Measurements from ENCODE around the gene LCE1E.

DNA sequence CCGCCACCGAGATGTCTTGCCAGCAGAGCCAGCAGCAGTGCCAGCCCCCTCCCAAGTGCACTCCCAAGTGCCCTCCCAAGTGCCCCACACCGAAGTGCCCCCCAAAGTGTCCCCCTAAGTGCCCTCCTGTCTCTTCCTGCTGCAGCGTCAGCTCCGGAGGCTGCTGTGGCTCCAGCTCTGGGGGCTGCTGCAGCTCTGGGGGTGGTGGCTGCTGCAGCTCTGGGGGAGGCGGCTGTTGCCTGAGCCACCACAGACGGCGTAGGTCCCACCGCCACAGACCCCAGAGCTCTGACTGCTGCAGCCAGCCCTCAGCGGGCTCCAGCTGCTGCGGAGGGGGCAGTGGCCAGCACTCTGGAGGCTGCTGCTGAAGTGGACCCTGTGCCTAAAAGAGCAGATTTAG, 9.7 kb upstream of the LCE1E start:
- TF ChIP-seq, protein P1, sequence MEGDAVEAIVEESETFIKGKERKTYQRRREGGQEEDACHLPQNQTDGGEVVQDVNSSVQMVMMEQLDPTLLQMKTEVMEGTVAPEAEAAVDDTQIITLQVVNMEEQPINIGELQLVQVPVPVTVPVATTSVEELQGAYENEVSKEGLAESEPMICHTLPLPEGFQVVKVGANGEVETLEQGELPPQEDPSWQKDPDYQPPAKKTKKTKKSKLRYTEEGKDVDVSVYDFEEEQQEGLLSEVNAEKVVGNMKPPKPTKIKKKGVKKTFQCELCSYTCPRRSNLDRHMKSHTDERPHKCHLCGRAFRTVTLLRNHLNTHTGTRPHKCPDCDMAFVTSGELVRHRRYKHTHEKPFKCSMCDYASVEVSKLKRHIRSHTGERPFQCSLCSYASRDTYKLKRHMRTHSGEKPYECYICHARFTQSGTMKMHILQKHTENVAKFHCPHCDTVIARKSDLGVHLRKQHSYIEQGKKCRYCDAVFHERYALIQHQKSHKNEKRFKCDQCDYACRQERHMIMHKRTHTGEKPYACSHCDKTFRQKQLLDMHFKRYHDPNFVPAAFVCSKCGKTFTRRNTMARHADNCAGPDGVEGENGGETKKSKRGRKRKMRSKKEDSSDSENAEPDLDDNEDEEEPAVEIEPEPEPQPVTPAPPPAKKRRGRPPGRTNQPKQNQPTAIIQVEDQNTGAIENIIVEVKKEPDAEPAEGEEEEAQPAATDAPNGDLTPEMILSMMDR (IDR thresholded peaks at IDR 0.05), result no peak
- TF ChIP-seq POLR2A (IDR thresholded peaks at IDR 0.05; ENCODE audit: low read length) (no peak), ZNF302 (CRISPR knock-in tag; IDR thresholded peaks at IDR 0.05) (no peak), RARB (CRISPR knock-in tag; IDR thresholded peaks at IDR 0.05) (no peak), NR3C1 (IDR thresholded peaks at IDR 0.05) (no peak), ZFP36 (IDR thresholded peaks at IDR 0.05; ENCODE audit: borderline replicate concordance, partially characterized antibody) (no peak), HOXB5 (CRISPR knock-in tag; IDR thresholded peaks at IDR 0.05) (no peak), RAD21 (conservative IDR thresholded peaks at IDR 0.05 in 1 of 2, IDR thresholded peaks at IDR 0.05 in 1 of 2) (no peak), RFX5 (IDR thresholded peaks at IDR 0.05) (no peak), MAZ (IDR thresholded peaks at IDR 0.05; ENCODE audit: borderline replicate concordance, low read depth, low read length) (no peak)
- TF ChIP-seq, protein P2, sequence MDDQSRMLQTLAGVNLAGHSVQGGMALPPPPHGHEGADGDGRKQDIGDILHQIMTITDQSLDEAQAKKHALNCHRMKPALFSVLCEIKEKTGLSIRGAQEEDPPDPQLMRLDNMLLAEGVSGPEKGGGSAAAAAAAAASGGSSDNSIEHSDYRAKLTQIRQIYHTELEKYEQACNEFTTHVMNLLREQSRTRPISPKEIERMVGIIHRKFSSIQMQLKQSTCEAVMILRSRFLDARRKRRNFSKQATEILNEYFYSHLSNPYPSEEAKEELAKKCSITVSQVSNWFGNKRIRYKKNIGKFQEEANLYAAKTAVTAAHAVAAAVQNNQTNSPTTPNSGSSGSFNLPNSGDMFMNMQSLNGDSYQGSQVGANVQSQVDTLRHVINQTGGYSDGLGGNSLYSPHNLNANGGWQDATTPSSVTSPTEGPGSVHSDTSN (IDR thresholded peaks at IDR 0.05), result no peak
- TF ChIP-seq, protein P3, sequence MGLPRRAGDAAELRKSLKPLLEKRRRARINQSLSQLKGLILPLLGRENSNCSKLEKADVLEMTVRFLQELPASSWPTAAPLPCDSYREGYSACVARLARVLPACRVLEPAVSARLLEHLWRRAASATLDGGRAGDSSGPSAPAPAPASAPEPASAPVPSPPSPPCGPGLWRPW (IDR thresholded peaks at IDR 0.05), result no peak
- TF ChIP-seq, protein P4, sequence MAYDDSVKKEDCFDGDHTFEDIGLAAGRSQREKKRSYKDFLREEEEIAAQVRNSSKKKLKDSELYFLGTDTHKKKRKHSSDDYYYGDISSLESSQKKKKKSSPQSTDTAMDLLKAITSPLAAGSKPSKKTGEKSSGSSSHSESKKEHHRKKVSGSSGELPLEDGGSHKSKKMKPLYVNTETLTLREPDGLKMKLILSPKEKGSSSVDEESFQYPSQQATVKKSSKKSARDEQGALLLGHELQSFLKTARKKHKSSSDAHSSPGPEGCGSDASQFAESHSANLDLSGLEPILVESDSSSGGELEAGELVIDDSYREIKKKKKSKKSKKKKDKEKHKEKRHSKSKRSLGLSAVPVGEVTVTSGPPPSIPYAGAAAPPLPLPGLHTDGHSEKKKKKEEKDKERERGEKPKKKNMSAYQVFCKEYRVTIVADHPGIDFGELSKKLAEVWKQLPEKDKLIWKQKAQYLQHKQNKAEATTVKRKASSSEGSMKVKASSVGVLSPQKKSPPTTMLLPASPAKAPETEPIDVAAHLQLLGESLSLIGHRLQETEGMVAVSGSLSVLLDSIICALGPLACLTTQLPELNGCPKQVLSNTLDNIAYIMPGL (CRISPR knock-in tag; IDR thresholded peaks at IDR 0.05; ENCODE audit: borderline replicate concordance), result no peak
